Vagina (tissue), 2 donors: ENCODE measurements around the gene DTX4. TPM values are rescaled to one million over a fixed set of nuclear protein-coding genes. Genes with fewer than 3 reads are reported as not detected.

Experiments
- DNase-seq, 2 donors: peaks; one replicate each; pipeline ENCODE4 v3.0.0-alpha.2; 2017; ENCODE audit errors: extremely low spot score in 2 of 2
- H3K27ac ChIP-seq: fragments of 200-600 bp; sonication (generic); one replicate; pipeline ENCODE4 v1.5.1; 2019
- H3K27me3 ChIP-seq: fragments of 200-600 bp; sonication (generic); one replicate; pipeline ENCODE4 v1.5.1; 2019
- H3K36me3 ChIP-seq, 2 donors: fragments of 200-600 bp; sonication (generic); one replicate each; pipeline ENCODE4 v1.5.1; 2017 to 2019
- H3K4me1 ChIP-seq: fragments of 200-600 bp; sonication (generic); one replicate; pipeline ENCODE4 v1.5.1; 2019
- H3K4me3 ChIP-seq, 2 donors: fragments of 200-600 bp; sonication (generic); 1 replicate in 1 of 2; 2 replicates in 1 of 2; pipeline ENCODE4 v1.5.1; 2016 to 2019
- H3K9me3 ChIP-seq: fragments of 200-600 bp; sonication (generic); one replicate; pipeline ENCODE4 v1.5.1; 2019
- POLR2A ChIP-seq, 2 donors: fragments of 450-650 bp; IDR thresholded peaks; one replicate each; pipeline ENCODE4 v1.6.1; 2017; ENCODE audit warnings: antibody characterized with exemption in 2 of 2, mild to moderate bottlenecking in 2 of 2, moderate library complexity in 2 of 2
- POLR2AphosphoS5 ChIP-seq, 2 donors: sonication (generic); formaldehyde crosslinking; IDR thresholded peaks; one replicate each; pipeline ENCODE4 v1.9.0; 2017; ENCODE audit warnings: antibody characterized with exemption in 2 of 2, mild to moderate bottlenecking in 2 of 2, low read depth in 1 of 2; ENCODE audit not compliant: insufficient read depth in 1 of 2
- intact Hi-C: fragments of 100-400 bp; cut with DNase I; formaldehyde crosslinking; loops from one replicate; pipeline ENCODE4 v1.15.1; 2023
- total RNA-seq: library from RNA; depleted of rRNA; stranded (reverse); fragments of >200 nt; gene quantifications from one replicate; pipeline ENCODE4 v1.2.3, GENCODE V29; 2016
- TF ChIP-seq, protein P1 (sequence below), 3 experiments: fragments of 450-650 bp in 2 of 3; fragments of 200-600 bp in 1 of 3; sonication (generic) in 1 of 3; IDR thresholded peaks; one replicate each; pipeline ENCODE4 v1.5.1; 2017 to 2019; ENCODE audit warnings: antibody characterized with exemption in 3 of 3, mild to moderate bottlenecking in 2 of 3, moderate library complexity in 2 of 3

Gene DTX4
- total RNA-seq, 1 donor from 2014 or later = 8.1 TPM

DNA sequence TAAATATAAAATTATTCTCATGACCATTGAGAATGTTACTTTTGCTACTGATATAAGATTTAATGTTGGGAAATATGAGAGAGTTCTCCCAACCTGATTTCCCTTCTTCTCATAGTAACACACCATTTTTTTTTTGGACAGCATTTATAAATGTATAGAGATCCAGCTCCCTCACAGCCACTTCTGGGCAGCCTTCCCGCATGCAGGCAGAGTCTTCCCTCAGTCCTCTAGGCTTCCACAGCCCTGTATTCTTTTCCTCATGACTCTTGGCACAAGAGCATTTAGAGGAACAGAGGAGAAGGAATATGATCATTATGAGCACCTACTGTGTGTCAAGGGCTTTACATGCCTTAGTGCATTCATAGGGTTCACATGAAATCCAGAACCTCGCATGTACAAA, 9.0 kb downstream of the DTX4 start:
- no peak overlapping the region for H3K27ac ChIP-seq

DNA sequence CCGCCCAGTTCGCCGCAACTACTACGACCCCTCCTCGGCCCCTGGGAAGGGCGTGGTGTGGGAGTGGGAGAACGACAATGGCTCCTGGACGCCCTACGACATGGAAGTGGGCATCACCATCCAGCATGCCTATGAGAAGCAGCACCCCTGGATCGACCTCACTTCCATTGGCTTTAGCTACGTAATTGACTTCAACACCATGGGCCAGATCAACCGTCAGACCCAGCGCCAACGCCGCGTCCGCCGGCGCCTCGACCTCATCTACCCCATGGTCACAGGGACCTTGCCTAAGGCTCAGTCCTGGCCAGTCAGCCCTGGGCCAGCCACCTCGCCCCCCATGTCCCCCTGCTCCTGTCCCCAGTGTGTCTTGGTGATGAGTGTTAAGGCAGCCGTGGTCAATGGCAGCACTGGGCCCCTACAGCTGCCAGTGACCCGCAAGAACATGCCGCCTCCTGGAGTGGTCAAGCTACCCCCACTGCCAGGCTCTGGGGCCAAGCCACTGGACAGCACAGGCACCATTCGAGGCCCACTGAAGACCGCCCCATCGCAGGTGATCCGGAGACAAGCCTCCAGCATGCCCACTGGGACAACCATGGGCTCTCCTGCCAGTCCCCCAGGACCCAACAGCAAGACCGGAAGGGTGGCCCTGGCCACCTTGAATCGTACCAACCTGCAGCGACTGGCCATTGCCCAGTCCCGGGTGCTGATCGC, 10.0 kb downstream of the DTX4 start:
- Histone ChIP-seq H3K27ac (no peak overlapping the region), H3K9me3 (no peaks in the 10 kb centered on the region), H3K4me3 (no peak overlapping the region), H3K4me1 (peaks cover 13% of the 10 kb centered on the region), H3K27me3 (no peaks in the 10 kb centered on the region), H3K36me3 (peaks cover 0 to 6% of the 10 kb centered on the region in 2 donors)
- intact Hi-C loops = no loop called here
- TF ChIP-seq POLR2A (IDR thresholded peaks at IDR 0.05) (no peak), POLR2AphosphoS5 (IDR thresholded peaks at IDR 0.05; ENCODE audit: insufficient read depth in 1 of 2, low read depth in 1 of 2) (no peak)
- TF ChIP-seq, protein P1, sequence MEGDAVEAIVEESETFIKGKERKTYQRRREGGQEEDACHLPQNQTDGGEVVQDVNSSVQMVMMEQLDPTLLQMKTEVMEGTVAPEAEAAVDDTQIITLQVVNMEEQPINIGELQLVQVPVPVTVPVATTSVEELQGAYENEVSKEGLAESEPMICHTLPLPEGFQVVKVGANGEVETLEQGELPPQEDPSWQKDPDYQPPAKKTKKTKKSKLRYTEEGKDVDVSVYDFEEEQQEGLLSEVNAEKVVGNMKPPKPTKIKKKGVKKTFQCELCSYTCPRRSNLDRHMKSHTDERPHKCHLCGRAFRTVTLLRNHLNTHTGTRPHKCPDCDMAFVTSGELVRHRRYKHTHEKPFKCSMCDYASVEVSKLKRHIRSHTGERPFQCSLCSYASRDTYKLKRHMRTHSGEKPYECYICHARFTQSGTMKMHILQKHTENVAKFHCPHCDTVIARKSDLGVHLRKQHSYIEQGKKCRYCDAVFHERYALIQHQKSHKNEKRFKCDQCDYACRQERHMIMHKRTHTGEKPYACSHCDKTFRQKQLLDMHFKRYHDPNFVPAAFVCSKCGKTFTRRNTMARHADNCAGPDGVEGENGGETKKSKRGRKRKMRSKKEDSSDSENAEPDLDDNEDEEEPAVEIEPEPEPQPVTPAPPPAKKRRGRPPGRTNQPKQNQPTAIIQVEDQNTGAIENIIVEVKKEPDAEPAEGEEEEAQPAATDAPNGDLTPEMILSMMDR (IDR thresholded peaks at IDR 0.05) = no peak
- DNase-seq = no peak

More for the DNA sequence above, 9.0 kb downstream of the DTX4 start:
- intact Hi-C loops = no loop called here
- Histone ChIP-seq H3K4me3 (no peak overlapping the region), H3K9me3 (no peaks in the 10 kb centered on the region), H3K36me3 (peaks cover 0 to 6% of the 10 kb centered on the region in 2 donors), H3K4me1 (peaks cover 3% of the 10 kb centered on the region), H3K27me3 (no peaks in the 10 kb centered on the region)
- TF ChIP-seq POLR2A (IDR thresholded peaks at IDR 0.05) = no peak
- TF ChIP-seq, protein P1 (IDR thresholded peaks at IDR 0.05) = no peak
- DNase-seq = no peak

DNA sequence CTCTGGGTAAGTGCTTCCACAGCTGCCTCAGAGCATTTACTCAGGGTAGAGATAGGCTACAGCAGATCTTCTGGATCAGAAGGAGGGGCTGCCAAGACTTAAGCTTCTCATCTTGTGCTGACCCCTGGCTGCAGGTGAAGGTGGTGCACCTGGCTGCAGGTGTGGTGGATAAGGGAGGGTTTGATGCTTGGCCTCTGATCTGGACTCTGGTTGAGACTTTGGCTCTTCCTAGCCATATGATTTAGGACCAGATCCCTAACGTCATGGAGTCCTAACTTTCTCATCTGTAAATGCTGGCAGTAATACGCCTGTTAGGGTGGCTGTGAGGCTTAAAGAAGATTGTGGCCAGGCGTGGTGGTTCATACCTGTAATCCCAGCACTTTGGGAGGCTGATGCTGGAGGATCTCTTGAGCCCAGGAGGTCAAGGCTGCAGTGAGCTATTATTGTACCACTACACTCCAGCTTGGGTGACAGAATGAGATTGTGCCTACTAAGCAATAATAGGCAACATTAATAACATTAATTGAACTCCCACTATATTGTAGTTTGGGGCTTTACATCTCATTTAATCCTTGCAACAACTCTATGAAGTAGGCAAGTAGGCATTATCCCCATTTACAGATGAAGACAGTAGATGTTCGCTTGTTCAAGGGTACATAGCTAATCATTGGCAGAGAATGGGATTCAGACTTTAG, 10.7 kb downstream of the DTX4 start:
- peaks cover 0 to 6% of the 10 kb centered on the region in 2 donors for H3K36me3 ChIP-seq
- intact Hi-C loops = no loop called here
- no peaks in the 10 kb centered on the region for H3K27me3 ChIP-seq
- TF ChIP-seq POLR2AphosphoS5 (IDR thresholded peaks at IDR 0.05; ENCODE audit: insufficient read depth in 1 of 2, low read depth in 1 of 2) = no peak
- TF ChIP-seq, protein P1 (IDR thresholded peaks at IDR 0.05) = no peak
- no peak for TF ChIP-seq POLR2A (IDR thresholded peaks at IDR 0.05)
- H3K4me1 ChIP-seq = peaks cover 20% of the 10 kb centered on the region
- no peak overlapping the region for H3K4me3 ChIP-seq
- DNase-seq = no peak
- H3K9me3 ChIP-seq = no peaks in the 10 kb centered on the region
- no peak overlapping the region for H3K27ac ChIP-seq

DNA sequence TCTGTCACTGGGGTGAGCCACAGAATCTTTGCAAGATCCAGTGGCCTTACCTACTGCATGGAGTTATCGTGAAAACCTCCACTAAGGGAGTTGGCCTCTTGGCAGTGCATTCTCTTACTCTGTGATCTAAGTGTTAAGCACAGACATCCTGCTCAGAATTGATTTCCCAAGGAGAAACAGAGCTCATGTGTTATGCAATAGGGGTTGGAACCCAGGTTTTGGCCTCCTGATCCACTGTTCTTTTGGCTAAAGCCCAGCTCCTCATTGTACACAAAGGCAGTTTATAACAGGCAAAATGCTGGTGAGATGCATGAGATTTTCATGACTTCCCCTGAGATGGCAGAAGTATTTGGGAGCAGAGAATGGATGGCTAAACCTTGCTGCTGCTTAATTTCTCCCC, 11.8 kb downstream of the DTX4 start:
- no peak overlapping the region for H3K27ac ChIP-seq
- peaks cover 0 to 6% of the 10 kb centered on the region in 2 donors for H3K36me3 ChIP-seq
- peaks cover 26% of the 10 kb centered on the region for H3K4me1 ChIP-seq
- TF ChIP-seq POLR2A (IDR thresholded peaks at IDR 0.05) (no peak), POLR2AphosphoS5 (IDR thresholded peaks at IDR 0.05; ENCODE audit: insufficient read depth in 1 of 2, low read depth in 1 of 2) (no peak)
- TF ChIP-seq, protein P1 (IDR thresholded peaks at IDR 0.05) = no peak
- DNase-seq = no peak
- H3K4me3 ChIP-seq = no peak overlapping the region
- intact Hi-C loops = no loop called here
- H3K27me3 ChIP-seq = no peaks in the 10 kb centered on the region
- no peaks in the 10 kb centered on the region for H3K9me3 ChIP-seq
